Stimulated activated CD4-positive, alpha-beta T cell treated with anti-CD3 and anti-CD28 coated beads, Interleukin-12 subunit alpha, Interleukin-12 subunit beta, amount 100 ng/mL, for 48 hours (primary cell): Measurements from ENCODE around the gene AKT1S1.
"Not testable (repeated sequence)": the region's sequence is repeated elsewhere in the genome, so short reads cannot be mapped to it uniquely, and the experiment has no call there.

ENCODE experiments used
- DNase-seq, 3 donors: peaks; one replicate each; pipeline ENCODE4 v3.0.0-alpha.2; 2020; ENCODE audit warnings: low read depth in 2 of 3, low spot score in 1 of 3

AKT1S1 gene

GRCh38 chr19:49838885-49839588 lies 38.1 kb downstream of the AKT1S1 start:
- DNase-seq, result no peak

DNA sequence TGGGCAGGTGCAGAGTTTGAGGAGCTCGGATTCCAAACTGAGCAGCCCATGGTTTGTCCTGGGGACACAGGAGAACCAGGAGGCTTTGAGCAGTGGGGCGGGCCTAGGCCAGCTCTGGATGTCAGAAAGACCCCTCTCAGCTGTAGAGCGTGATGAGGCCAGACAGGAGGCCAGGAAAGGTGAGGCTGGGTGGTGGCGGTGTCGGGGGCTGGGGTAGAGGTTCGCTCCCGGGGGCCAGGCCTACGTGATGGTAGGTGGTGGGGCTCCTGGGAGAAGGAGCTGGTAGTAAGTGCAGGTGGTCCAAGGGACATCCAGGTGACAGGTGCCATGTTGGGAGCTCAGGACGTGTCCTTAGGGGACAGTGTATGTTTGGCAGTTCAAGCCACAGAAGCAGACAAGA lies 39.7 kb downstream of the AKT1S1 start:
- DNase-seq, result no peak

- no peak for DNase-seq
These were observed 40.2 kb downstream of the AKT1S1 start for GRCh38 chr19:49837009-49837310.

DNA sequence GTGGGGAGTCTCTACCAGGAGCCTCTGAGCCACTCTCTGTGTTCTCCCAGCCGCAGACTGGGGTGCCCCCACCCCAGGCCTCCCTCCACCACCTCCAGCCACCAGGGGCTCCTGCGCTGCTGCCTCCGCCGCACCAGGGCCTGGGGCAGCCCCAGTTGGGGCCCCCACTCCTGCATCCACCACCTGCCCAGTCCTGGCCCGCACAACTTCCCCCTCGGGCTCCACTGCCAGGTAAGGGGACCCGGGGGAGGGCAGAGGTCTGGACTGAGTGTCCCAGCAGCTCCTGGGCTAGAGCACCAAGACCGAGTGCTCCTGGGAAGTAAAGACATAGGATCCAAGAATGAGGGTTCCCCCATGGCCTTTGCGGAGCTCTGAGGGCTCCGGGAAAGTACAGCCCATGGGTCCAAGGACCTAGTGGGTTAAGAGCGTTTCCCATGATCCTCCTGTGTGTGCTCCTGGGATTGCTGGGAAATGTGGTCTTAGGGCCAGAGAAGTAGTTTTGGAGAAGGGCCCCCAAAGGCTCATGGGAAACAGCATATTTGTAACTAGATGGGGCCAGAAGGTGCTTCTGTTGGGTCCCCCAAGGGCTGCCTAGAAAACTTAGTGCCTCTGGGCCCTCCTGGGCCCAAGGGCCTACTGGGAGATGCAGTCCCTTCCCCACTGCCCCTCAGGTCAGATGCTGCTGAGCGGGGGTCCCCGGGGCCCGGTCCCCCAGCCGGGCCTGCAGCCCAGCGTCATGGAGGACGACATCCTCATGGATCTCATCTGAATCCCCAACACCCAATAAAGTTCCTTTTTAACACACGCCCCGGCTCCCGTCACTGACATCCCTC lies 40.8 kb downstream of the AKT1S1 start:
- DNase-seq, result no peak

- no peak for DNase-seq
These were observed 41.6 kb downstream of the AKT1S1 start for GRCh38 chr19:49835562-49835961.

GRCh38 chr19:49833599-49833998 lies 43.6 kb downstream of the AKT1S1 start:
- DNase-seq, result no peak

DNA sequence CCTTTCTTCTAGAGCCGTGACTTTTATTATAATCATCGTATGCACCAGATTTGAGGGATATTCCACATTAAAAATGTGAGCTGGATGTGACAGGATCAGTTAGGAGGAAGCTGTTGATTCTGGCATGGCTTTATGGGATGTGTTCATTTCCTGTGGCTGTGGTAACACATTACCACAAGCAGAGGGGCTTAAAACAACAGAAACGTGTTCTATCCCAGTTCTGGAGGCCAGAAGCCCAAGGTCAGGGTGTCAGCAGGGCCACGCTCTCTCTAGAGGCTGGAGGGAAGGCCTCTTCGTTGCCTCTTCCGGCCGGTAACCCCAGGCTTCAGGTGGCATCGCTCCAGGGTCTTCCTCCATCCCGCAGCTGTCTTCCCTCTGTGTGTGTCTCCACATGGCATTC lies 44.6 kb downstream of the AKT1S1 start:
- DNase-seq, result no peak

GRCh38 chr19:49831592-49831991 lies 45.6 kb downstream of the AKT1S1 start:
- no peak for DNase-seq

DNA sequence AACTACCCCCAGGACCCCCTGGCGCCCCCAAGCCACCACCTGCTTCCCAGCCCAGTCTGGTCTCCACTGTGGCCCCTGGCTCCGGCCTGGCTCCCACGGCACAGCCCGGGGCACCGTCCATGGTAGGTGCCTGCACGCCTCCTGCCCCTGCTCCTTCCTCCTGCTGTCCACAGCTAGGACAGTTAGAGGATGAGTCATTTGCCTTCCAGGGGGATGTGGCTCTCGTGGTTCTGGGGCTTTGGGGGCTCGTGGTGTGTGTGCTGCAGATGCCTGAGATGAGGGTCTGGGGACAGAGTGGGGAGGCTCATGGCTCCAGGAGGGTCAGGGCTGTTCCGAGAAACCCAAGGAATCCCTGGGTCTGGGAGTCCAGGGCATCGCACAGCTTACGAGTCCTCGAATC lies 46.4 kb downstream of the AKT1S1 start:
- DNase-seq, result no peak

GRCh38 chr19:49829721-49830120 lies 47.4 kb downstream of the AKT1S1 start:
- no peak for DNase-seq

- no peak for DNase-seq
These were observed 48.0 kb downstream of the AKT1S1 start for GRCh38 chr19:49829200-49829599.

DNA sequence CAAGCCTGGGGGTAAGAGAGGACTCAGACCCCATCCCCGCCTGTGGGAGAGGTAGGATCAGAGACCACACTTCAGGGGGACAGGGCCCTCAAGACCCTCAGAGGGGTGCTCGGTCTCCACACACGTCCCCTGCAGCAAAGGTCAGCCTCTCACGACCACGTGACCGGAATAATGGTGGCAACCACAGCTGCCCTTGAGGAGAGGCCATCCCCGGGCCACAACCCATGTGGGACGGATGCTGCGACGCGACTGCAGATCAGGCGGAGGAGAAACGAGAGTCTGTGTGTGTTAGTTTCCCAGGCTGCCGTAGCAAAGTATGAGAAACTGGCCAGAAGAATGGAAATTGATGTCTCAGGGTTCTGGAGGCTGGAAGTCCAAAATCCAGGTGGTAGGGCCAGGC lies 50.1 kb downstream of the AKT1S1 start:
- DNase-seq, result no peak

- no peak for DNase-seq
These were observed 52.5 kb downstream of the AKT1S1 start for GRCh38 chr19:49824662-49825061.

- no peak for DNase-seq
These were observed 53.7 kb downstream of the AKT1S1 start for GRCh38 chr19:49823472-49823871.

DNA sequence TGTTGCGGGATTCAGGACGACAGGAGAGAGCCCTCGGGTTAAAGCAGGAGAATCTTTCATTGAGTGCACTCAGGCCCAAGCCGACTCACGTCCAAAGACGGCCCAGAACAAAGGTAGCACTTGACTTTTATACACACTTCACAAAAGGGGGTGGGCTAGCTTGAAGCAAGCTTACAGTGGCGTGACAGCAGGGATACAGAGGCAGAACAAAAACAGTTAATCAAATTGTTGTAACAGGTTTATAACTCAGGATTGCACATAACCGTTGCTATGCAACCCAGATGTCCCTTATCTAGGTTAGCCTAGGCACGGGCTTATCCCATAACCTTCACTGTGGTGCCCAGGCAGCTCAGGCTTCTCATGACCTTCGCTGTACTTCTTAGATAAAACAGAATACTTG lies 57.0 kb downstream of the AKT1S1 start:
- DNase-seq, result no peak

- not testable (repeated sequence) for DNase-seq
These were observed 57.6 kb downstream of the AKT1S1 start for GRCh38 chr19:49819452-49820115.
